ENCODE measurements around the gene PADI3.

DNA sequence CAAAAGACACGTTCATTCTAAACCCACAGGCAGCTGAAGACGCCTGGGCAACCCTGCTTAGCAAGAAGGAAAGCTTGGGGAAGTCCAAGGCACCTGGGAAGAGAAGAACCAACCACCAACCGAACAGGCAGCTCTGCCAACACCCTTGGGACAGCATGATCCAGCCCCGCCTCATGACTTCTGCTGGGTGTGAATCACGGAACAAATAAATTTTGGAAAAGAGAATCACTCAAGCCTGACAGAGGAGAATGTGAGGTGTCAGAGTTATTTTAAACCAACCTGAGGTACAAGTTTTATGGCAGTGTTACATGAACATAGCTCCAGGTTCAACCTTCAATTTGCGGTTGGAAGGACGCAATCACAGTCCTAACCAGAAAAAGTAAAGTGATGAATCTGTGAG, 49.1 kb downstream of the PADI3 start:
- no peak for TF ChIP-seq CTCF (IDR thresholded peaks at IDR 0.05)
- TF ChIP-seq POLR2A (IDR thresholded peaks at IDR 0.05) = no peak
